ENCODE data around the gene CEP135. TPM values are rescaled to one million over a fixed set of nuclear protein-coding genes. Genes with fewer than 3 reads are reported as not detected.
A peak's percentile ranks its signal among the peaks of the same experiment; 100 is the strongest.

The CEP135 gene
- total RNA-seq, 2 donors from 2014 or later, result 4.9 to 5.3 TPM

GRCh38 chr4:55982976-55983375, 34.2 kb downstream of the CEP135 start:
- intact Hi-C loops (cut with DNase I, micrococcal nuclease), result no loop called here
- DNase-seq (no peak), ATAC-seq (no peak)

GRCh38 chr4:55989766-55990165, 41.0 kb downstream of the CEP135 start:
- DNase-seq (no peak), ATAC-seq (no peak)
- intact Hi-C loops (cut with DNase I, micrococcal nuclease), result no loop called here

GRCh38 chr4:55993994-55994663, 45.4 kb downstream of the CEP135 start:
- DNase-seq (no peak), ATAC-seq (no peak)
- intact Hi-C loops (cut with DNase I, micrococcal nuclease), result no loop called here

GRCh38 chr4:55996646-55997045, 47.9 kb downstream of the CEP135 start:
- DNase-seq (no peak), ATAC-seq (no peak)
- intact Hi-C loops (cut with DNase I, micrococcal nuclease), result no loop called here

- ATAC-seq (no peak), DNase-seq (no peak)
- intact Hi-C loops (cut with DNase I, micrococcal nuclease), result no loop called here
Observed at GRCh38 chr4:56003606-56004005, 54.9 kb downstream of the CEP135 start.

GRCh38 chr4:56004235-56004634, 55.5 kb downstream of the CEP135 start:
- ATAC-seq (no peak), DNase-seq (no peak)
- intact Hi-C loops (cut with DNase I, micrococcal nuclease), result no loop called here

- DNase-seq (no peak), ATAC-seq (no peak)
Observed at GRCh38 chr4:56007154-56007553, 58.4 kb downstream of the CEP135 start.

GRCh38 chr4:56008206-56008605, 59.5 kb downstream of the CEP135 start:
- DNase-seq, result no peak
- intact Hi-C loops (cut with DNase I, micrococcal nuclease), result no loop called here
- ATAC-seq, result no peak

More at GRCh38 chr4:56007154-56007553, 58.4 kb downstream of the CEP135 start:
- intact Hi-C loops (cut with DNase I, micrococcal nuclease), result no loop called here

- intact Hi-C loops (cut with DNase I, micrococcal nuclease), result no loop called here
- DNase-seq, result no peak
- ATAC-seq, result no peak
Observed at GRCh38 chr4:56026596-56026995, 77.9 kb downstream of the CEP135 start.

GRCh38 chr4:56028165-56028564, 79.4 kb downstream of the CEP135 start:
- ATAC-seq, result no peak
- intact Hi-C loops (cut with DNase I, micrococcal nuclease), result no loop called here
- DNase-seq, result no peak

- DNase-seq (no peak), ATAC-seq (no peak)
- intact Hi-C loops (cut with DNase I, micrococcal nuclease), result no loop called here
Observed at GRCh38 chr4:56038487-56039162, 89.9 kb downstream of the CEP135 start.

GRCh38 chr4:56040842-56041241, 92.1 kb downstream of the CEP135 start:
- DNase-seq, result no peak
- ATAC-seq, result no peak
- intact Hi-C loops (cut with DNase I, micrococcal nuclease), result no loop called here

- intact Hi-C loops (cut with DNase I, micrococcal nuclease), result no loop called here
- ATAC-seq, result no peak
- DNase-seq, result no peak
Observed at GRCh38 chr4:56042225-56042624, 93.5 kb downstream of the CEP135 start.

GRCh38 chr4:56048383-56048701, 99.6 kb downstream of the CEP135 start:
- intact Hi-C loops (cut with DNase I, micrococcal nuclease), result no loop called here
- DNase-seq (no peak), ATAC-seq (peak; percentile 28)

GRCh38 chr4:56048702-56049431, 100.1 kb downstream of the CEP135 start:
- intact Hi-C loops (cut with DNase I, micrococcal nuclease), result no loop called here
- peak; percentile 38 to 70 for DNase-seq
- ATAC-seq, result peak; percentile 93

GRCh38 chr4:56050625-56051024, 101.9 kb downstream of the CEP135 start:
- ATAC-seq, result no peak
- no peak for DNase-seq

GRCh38 chr4:56051029-56051709, 102.4 kb downstream of the CEP135 start:
- intact Hi-C loops (cut with DNase I, micrococcal nuclease), result no loop called here
- ATAC-seq (no peak), DNase-seq (no peak)

More at GRCh38 chr4:56050625-56051024, 101.9 kb downstream of the CEP135 start:
- intact Hi-C loops (cut with DNase I, micrococcal nuclease), result no loop called here

GRCh38 chr4:56051710-56052075, 102.9 kb downstream of the CEP135 start:
- intact Hi-C loops (cut with DNase I, micrococcal nuclease), result no loop called here
- ATAC-seq (no peak), DNase-seq (no peak)

- ATAC-seq, result no peak
- intact Hi-C loops (cut with DNase I, micrococcal nuclease), result no loop called here
- DNase-seq, result no peak
Observed at GRCh38 chr4:56052481-56052880, 103.7 kb downstream of the CEP135 start.

- DNase-seq (no peak), ATAC-seq (no peak)
- intact Hi-C loops (cut with DNase I, micrococcal nuclease), result no loop called here
Observed at GRCh38 chr4:56052966-56053365, 104.2 kb downstream of the CEP135 start.

All from left colon (tissue), 2 donors.